NCI-H526 treated with DMSO at 0.1 percent for 48 hours (cell line): ENCODE results near the gene TBC1D22A.

Experiments used
- DNase-seq: peaks from one replicate; lab custom pipeline; 2025; lab: John Stamatoyannopoulos, UW

The TBC1D22A gene

DNA sequence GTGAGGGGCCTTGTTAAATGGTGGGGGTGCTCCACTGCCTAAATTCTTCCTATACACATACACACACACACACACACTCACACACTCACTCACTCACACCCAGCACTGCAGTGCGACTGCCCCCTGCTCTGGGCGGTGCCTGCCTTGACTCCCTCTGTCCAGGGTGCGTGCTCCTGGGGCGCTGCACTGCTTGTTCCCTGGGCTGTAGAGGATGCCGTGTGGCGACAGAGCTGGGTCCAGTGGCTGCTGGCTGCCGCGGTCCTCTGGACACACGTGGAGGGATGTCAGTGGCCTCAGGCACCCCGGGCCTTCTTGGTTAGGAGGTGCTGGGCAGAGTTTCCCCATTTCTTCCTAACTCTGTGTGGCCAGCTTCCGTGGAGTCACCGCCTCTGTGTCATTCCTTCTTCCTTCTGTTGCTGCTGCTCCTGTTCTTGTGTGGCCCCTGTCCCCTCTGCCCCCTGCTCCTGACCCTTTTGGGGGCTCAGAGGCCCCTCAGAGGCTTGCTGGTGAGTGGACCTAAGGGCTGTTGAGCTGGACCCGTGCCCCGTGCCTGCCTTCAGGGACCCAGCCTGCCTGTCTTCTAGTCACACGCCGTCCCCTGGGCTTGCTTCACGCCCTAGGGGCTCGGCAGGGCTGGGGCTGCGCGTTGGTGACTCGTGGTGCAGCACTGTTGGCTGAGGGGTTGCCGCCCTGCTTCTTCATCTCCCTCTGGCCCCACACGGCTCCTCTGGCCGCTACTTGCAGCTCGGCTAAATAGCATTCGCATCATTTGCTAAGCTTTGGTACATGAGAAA is 147.0 kb downstream of the TBC1D22A start:
- DNase-seq, result no peak

DNA sequence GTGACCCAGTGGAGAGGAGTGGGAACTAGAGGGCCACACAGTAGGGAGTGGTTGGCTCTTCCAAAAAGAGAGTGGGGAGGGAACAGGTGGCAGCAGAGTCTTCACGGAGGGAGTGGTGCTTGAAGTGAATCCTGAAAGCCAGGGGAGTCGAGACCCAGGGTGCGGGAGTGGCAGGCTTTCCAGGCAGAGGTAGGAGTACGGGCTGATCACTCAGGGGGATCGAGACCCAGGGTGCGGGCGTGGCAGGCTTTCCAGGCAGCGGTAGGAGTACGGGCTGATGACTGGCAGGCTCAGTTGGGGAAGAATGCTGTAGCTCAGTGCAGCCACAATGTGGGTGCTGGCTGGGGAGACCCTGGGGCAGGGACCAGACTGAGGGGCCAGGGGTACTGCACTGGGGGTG is 148.2 kb downstream of the TBC1D22A start:
- DNase-seq, result no peak

DNA sequence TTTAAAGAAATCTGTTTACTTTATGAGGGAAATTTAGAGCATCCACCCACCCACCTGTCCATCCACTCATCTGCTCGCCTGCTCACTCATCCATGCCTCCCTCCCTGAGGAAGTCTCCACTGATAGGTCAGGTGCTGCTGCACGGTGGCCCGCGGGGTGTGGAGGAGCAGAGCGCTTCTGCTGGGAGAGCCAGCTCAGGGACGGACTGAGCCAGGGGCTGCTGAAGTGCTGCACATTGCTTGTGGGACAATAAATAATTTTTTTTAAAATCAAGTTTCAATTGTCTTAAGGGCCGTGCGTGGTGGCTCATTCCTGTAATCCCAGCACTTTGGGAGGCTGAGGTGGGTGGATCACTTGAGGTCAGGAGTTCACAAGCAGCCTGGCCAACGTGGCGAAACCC is 148.9 kb downstream of the TBC1D22A start:
- no peak for DNase-seq

DNA sequence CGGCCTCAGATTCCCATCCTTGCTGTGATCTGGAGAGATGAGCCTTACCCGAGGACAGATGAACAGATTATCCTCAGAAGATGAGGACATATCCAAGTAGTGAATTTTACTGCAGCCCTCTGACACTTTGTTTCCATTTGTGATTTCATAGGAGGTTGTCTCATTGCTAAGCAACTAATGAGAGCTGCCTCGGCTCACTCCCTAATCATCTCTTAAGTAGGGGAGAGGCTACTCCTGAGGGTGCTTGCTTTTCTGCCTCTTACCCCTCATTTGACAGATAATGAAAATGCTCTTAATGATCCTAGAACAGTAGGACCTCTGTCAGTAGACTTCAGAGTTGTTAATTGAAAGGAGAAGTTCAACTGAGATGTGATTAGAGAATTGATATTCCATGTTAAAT is 150.9 kb downstream of the TBC1D22A start:
- DNase-seq, result no peak

DNA sequence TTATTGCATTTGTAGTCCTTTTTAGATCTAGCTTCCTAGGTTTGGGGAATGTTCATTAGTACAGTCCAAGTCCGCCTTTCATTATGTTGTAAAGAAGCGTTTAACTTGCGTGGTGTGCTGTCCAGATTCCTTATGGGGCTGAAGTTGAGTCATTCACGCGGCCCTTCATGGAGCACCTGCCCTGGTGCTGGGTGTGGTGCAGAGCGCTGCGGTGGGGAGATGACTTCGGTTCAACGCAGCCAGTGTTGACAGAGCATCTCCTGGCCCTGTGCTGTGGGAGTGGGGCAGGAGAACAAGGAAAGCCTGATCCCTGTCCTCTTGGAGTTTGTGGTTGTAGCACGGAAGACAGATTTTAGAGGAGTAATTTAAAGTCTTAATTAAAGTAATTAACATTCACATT is 152.0 kb downstream of the TBC1D22A start:
- DNase-seq, result no peak

DNA sequence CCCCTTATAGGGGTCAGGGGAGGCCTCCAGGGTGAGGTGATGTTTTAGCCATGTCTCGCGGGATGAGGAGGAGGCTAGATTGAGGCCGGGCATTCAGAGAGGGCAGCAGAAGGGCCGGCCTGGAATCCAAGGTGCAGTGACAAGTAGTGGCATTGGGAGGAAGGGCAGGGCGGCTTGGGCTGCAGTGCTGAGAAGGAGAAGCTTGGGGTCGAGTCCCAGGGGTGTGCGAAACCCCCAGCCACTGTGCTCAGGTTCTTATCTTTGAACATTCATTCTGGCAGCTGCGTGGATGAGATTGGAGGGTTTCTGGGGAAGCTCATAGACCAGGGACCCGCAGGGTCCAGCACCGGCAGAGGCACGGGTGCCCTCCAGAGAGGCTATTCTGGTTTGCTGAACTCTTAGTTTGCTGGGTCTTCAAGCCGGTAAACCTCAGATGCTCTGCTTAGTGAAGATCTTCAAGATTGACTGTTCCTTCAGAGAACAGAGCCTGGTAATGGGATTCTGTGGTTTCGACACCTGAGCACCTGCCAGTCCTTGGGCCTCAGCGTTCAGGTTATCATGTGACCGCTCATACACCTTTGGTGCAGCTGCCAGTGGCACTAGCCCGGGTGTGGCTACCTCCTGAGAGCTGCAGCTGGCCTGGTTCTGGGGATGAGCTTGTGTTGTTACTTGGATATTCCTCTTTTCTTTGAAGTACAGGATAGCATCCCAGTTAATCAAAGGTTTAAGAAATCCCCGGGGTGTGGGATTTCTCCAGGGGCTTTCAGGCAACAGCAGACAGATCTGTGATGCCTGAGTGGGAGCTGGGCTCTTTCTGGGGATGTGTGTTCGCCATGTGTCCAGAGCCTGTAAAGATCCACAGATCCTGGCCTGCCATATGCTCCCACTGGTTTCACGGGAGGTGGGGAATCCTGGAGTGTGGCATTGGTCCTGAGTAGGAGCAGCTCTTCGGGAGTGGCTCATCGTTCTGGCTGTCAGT is 152.8 kb downstream of the TBC1D22A start:
- peak; percentile 7 for DNase-seq

DNA sequence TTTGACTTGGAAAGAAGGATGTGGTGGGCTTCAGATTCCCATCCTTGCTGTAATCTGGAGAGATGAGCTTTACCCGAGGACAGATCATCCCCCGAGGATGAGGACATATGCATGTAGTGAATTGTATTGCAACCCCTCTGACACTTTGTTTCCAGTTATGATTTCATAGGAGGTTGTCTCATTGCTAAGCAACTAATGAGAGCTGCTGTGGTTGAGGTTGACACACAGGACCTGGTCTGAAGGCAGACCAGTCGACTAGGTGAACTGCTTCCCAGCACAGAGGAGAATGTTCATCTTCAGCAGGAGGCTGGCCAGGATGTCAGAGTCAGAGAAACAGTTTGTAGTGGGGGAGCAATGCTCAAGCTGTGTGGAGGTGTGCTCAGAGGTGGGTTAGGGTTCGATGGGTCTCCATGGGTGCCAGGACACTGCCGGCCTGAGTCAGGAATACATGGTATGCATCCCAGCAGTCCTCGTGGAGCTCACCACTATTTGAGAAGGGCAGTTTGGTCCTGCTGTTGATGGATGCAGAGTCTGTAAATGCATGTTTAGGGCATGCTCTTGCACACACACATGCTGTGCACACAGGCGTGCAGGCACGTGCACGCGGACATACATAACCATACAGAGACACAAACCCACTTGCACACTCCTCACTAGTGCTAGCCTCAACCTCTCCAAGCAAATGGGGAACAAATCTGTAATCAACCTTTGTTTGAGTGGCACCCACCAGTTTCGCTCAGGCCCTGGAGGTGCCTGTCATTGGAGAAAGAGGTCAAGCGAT is 153.7 kb downstream of the TBC1D22A start:
- DNase-seq, result no peak

DNA sequence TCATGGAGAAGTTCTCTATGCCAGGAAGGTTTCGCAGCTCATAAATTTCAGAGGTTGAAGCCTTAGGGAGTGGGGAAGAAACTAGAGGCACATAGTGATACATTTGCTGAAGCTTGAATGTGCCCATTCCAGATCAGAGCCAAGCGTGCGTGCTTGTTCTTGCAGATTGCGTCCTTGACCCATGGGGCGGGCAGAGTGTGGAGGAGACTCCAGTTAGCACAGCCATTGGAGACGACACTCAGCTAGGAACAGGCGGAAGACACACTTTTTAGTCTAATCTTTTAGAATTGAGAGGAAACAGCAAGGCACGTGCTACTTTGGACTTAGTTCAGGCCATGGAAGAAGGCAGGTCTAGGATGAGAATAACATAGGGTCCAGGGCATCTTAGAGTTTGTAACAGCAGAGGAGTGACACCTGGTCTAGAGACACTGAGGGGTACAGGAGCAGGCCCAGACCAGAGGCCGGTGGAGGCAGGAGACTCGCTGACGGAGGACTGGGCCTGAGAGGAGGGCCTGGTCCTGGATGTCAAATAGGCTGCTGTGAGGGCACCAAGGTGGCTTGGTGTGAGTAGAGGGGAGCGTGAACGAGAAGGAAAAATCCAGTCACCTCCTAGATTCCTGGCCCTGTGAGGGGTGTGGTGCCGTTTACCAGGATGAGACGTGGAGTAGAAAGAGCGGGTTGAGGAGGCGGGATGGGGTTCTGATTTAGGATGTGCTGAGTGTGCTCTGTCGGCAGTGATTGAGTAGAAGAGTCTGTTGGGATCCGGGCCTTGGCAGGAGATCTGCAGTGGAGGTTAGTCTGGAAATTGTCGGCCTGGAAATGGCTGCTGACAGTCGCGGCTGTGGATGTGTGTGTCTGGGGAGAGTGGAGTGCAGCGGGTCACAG is 154.7 kb downstream of the TBC1D22A start:
- DNase-seq, result no peak

DNA sequence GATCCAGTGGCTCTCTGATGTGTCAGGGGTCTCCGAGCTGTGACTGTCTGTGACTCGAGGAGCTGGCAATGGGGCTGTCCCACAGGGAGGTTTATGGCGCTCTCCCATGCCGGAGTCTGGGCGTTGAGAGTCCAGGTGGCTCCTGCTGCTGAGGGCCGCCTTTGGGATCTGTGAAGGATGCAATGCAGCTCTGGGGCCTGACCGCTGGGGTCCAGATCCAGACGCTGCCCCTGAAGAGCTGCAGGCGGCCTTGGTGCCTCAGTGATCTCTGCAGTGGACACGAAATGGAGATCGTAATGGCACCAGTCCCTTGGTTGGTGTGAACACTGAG is 155.3 kb downstream of the TBC1D22A start:
- no peak for DNase-seq

DNA sequence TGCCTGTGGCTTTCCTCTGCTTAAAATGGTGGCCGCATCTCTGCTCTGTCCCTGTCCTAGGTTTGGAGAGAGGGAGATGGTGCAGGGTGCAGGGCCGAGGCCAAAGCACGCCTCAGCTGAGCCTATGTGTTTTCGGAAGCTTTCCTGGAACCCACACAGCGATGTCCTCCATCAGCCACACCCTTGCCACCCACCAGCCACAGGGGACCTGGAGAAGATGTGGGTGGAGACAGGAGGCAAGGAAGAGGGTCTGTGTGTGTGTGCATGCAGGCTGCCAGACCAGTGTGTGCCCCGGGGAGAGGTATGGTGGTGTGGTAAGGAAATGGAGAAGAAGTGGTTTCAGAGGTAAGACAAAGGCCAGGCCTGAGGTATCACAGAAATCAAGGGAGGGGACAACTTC is 155.7 kb downstream of the TBC1D22A start:
- DNase-seq, result no peak

DNA sequence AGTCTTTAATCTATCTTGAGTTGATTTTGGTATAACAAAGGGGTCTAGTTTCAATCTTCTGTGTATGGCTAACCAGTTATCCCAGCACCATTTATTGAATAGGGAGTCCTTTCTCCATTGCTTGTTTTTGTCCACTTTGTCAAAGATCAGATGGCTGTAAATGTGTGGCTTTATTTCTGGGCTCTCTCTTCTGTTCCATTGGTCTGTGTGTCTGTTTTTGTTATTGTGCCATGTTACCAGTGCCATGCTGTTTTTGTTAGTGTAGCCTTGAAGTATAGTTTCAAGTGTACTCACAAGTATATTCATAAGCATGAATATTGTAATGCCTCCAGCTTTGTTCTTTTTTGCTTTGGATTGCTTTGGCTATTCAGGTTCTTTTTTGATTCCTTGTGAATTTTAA is 159.6 kb downstream of the TBC1D22A start:
- no peak for DNase-seq

DNA sequence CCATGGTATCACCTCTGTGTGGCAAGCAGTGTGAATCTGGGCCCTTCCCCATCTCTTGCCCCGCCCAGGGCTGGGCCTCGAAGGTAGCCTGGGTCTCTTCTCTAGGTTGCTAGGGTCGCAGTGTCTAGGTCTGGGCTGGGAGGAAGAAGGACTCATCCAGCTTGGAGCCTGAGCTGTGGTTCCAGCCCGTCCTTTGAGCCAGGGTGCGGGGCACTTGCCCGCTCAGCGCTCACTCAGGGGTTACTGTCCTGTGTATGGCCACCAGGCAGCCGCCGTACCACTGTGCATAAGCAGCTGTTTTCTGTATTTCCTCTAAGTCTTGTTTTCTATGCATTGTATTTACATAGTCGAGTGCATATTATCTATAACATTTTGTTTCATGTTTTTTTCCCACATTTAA is 160.9 kb downstream of the TBC1D22A start:
- DNase-seq, result no peak

DNA sequence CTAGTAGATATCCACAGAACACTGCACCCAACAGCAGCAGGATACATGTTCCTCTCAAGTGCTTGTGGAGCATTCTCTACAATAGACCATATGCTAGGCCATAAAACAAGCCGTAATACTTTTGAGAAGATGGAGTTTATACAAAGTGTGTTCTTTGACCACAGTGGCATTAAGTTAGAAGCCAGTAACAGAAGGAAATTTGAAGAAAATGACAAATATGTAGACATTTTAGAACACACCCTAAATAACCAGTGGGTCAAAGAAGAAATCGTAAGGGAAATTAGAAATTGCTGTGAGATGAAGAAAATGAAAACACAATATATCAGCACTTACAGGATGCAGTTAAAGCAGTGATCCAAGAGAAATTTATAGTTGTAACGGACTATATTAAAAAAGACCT is 163.4 kb downstream of the TBC1D22A start:
- DNase-seq, result no peak

DNA sequence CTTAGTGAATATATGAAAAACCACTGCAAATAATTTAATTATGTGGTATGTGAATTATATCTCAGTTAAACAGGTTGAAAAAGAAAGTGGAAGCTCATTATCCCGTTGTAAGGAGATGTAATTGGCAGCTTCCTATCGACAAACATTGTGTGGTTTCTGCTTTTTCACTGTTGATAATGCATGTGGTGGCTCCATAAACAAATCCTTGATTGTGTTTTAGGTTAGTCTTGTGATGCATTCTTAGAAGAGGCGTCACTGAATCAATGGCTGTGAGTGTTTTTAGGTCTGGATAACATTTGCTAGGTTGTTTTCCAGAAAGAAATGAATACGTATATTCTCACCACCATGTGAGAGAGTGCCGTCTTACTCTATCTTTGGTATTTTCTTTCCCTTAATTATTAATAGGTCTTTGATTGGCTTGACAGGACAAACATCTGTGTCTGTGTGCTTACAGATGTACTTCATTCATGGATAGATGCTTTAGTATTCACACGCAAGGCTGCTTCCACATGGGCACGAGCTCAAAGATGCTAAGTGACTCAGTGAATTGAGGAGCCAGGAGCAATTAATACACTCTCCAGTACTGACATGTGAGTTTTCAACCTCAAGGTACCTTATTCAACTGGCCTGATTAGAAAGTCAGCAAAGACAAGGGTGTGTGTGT is 166.7 kb downstream of the TBC1D22A start:
- DNase-seq, result no peak

DNA sequence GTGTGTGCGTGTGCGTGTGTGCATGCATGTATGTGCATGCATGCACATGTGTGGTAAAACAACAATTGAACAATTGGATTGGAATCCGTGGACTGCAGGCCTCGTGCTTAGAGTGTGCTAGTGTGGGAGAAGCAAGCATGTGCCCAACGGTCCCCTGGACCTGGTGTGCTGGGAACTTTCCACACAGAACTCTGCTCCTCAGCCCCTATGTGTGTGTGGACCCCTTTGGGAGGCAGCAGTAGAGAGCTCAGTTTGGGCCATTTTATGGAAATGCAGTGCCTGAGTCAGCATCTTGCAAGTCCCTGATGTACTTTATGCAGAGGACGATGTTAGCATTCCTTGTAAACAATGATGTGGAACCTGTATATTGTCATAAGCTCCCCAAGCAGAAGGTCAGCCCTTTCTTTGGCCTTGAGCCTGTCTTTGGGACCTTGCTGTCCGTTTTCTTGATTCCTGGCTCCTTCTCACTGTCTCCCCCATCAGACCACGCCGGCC is 167.3 kb downstream of the TBC1D22A start:
- no peak for DNase-seq

DNA sequence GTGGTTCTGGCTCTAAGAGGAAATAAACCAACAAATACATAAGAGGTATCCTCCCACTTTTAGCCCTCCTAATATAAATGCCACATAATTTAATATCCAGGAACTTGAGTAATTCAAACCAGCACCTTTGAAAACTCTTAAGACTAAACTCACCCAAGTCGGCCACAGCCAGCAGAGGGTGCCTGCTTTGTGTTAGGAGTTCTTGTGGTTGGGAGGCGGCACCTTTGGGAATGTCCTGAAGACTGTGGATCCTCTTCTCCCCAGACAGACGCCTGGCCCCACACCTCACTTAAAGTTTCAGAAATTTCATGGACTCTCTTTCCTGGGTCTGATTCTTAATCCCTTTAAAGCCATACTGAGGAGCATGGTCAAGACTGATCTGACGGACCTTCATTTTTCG is 169.0 kb downstream of the TBC1D22A start:
- DNase-seq, result no peak

DNA sequence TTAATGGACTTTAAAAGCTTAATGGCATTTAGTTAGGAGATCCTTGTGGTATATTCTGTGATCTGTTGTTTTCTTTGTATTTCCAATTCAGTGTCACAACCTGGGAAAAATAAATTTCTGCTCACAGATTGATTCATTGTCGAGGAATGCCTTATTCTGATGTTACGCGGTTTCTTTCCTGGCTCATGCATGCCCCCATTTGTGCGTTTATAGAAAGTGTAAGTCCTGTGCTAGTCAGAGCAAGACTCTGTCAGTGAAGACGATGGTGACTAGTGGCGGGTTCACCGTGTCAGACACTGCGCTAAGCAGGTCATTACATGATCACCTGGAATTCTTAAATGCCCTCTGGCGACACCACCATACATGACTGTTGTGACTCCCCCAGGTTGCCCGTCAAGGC is 169.4 kb downstream of the TBC1D22A start:
- DNase-seq, result no peak

DNA sequence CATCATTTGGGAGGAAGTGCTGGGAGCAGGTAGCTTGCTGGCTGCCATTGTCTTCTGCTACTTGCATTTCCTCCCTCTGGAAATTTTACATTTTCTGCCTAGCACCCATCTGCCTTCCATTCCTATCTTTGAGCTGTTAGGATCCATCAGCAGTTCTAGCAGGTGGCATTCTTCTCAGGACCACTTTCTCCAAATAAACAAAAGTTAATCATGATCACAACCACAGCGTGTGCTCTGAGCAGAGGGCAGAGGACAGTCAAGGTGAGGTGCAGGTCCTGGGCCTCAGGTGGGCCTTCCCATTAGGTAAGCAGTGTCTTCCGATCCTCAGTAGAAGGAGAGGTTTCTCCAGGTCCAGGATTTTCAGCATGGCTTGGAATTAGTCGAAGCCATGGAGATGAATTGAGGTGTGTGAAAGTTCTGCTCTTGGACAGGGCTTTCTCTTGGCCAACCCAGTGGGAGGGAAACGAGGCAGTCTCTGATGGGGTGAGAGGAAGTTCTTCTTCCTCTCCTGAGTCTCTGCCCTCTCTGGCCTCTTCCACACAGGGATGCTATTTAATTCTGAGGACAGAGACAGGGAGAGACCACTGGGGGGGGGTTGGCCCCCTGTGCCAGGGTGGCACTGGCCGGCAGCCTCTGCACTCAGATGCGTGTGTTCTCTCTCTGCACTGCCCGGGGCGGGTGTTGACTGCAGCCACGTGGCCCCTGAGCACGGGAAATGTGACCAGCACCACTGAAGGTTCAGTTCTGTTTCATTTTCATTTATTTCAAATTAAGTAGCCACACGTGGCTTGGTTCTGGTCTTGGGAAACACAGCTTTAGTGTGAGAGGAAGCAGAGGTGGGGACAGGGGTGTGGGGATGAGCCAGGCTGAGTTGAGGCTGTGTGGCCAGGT is 170.8 kb downstream of the TBC1D22A start:
- no peak for DNase-seq

DNA sequence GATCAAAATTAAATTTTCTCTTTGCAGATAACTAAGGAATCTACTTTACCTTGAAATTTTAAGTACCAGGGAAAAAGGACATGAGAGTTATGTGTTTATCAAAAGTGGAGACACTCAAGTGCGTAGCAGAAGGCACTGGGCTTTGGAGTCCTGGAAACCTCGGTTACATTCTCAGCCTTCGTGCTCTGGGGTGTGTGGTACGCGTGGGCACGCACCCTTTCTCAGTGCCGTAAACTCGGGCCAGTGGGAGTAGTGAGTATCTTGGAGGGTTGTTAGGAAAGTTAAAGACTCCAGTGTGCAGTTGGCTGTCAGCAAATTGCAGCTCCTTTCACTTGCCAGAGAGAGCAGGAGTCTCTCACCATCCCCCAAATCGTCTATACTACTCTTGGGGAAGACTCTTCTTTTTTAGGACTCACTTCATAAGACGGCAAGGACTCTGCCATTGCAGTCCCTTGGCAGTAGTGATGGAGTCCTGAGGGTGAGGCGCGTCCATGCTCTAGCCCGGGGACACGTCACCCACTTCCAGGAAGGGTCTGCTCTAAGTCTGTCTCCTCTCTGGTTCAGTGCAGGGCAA is 171.8 kb downstream of the TBC1D22A start:
- DNase-seq, result no peak
